NCI-H1105 (cell line): ENCODE results near the gene DENND4A.
"Not testable (repeated sequence)": the region's sequence is repeated elsewhere in the genome, so short reads cannot be mapped to it uniquely, and the experiment has no call there.

Source experiments
- DNase-seq: peaks from one replicate; lab custom pipeline; 2025; lab: John Stamatoyannopoulos, UW

The DENND4A gene

DNA sequence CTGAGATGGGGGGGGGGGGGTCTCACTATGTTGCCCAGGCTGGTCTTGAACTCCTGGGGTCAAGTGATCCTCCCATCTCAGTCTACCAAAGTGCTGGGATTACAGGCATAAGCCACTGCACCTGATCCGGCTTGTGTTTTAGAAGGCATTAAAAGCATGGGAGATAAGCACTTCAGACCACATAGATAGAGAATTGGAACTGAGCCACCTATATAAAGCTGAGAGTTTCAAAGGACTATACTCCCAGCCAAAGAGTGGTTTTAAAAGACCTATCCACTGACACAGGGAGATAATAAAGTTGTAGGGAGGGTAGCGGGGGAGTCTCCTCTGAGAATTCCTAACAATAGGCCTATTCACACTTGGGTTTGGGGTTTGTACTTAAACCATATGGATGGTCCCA, 34.8 kb downstream of the DENND4A start:
- no peak for DNase-seq

DNA sequence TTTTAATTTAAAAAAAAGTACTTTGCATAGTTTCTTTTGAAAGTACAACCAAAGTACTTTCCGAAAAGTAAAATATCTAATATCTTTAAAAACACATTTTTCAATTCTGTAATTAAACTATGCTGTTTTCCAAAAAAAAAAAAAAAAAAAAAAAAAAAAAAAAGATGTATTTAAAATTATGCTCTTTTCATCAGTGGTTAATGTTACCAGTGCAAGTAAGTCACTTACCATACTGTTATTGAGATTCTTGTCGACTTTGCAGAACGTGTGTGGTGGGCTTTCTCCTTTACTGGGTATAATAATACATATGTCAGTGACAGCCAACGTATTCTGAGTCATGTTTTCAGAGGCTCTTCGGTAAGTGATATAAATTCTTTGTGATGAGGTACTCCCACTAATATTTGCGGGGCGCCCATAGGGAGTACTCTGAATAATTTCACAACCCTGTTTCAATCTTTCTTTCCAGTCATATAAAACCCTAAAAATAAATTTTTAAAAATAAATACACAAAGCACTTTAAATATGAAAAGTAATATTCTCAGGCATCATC, 39.9 kb downstream of the DENND4A start:
- DNase-seq: no peak

DNA sequence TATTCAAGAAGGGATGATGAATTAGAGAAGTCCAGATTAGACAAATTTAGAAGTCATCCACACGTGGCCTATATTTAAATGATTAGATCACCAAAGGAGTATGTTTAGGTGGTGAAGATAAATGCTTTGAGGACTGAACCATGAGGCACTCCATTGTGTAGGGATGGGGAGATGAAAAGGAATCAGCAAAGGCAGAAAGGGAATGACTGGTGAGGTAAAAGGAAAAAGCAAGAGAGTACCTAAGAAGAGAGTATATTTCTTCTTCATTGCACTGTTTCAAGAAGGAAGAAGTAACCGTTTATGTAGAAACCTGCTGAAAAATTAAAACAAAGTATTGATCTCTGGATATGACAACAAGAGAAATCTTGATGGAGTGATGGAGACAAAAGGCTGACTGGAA, 40.7 kb downstream of the DENND4A start:
- DNase-seq: no peak

DNA sequence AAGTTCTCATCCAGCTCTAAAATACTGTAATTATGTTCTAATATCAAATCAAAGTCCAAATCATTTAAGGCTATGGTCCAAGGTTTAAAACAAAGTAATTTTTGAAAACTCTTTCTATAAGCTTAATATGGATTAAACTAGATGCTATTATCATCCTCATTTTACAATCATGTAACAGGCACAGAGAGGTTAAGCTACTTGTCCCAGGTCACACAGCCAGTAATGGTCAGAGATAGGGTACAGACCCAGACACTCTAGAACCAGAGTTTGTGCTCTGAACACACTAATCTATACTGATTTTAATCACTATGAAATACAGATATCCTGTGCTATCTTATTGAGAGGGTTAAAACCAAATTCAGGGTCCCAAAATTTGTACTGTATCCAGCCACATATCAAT, 44.8 kb downstream of the DENND4A start:
- DNase-seq: no peak

DNA sequence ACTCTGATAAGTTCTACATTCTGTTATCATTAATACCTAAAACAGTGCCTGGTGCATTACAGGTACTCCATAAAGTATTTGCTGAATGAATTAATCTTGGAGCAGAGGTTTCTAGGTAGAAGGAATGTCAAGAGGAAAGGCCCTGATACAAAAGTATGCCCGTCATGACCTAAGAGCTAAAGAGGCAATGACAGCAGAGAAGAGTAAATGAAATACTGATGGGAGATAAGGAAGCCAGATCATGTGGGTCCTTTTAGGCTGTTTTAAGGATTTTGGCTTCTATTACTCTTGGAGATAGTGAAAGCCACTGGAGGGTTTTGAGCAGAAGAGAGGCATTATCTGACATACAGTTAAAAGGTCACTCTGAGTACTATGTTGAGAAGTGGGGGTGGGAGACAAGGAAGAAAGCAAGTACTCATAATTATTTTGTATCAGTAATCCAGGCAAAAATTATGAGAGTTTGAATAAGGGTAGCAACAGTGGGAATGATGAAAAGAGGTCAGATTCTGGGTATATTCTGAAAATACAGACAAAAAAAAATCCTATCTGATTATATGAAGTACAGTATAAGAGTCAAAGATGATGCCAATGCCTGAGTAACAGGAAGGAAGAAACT, 48.3 kb downstream of the DENND4A start:
- DNase-seq: no peak

DNA sequence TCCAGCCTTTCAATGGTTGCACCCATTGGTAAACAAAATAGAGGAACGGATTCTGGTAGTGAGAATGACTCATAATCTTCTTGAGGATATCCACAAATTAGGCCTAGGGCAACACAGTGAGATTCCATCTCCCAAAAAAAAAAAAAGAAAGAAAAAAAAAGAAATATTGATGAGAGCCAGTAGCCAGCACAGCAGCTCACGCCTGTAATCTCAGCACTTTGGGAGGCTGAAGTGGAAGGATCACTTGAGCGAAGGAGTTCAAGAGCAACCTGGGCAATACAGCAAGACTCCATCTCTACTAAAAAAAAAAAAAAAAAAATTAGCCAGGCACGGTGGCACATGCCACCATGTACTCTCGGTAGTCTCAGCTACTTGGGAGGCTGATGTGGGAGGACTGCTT, 51.9 kb downstream of the DENND4A start:
- no peak for DNase-seq

DNA sequence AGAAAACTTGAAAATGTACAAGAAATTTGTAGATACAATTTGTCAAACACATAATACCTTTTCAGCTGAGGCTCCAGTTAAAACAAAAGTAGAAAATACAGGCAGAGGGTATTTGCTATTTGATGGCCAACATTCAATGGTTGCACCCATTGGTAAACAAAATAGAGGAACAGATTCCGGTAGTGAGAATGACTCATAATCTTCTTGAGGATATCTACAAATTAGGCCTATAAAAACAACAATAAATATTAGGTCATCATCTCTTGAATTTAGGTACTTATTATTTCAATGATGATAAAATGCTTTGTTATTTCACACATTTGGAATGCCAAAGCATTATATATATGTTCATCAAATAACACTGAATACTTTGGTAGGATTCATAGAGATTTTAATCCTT, 53.4 kb downstream of the DENND4A start:
- DNase-seq: no peak

DNA sequence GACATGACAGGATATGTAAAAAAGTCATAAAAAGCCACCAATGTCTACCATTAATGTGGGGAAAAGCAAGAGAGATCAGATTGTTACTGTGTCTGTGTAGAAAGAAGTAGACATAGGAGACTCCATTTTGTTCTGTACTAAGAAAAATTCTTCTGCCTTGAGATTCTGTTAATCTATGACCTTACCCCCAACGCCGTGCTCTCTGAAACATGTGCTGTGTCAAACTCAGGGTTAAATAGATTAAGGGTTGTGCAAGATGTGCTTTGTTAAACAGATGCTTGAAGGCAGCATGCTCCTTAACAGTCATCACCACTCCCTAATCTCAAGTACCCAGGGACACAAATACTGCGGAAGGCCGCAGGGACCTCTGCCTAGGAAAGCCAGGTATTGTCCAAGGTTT, 58.5 kb downstream of the DENND4A start:
- DNase-seq: not testable (repeated sequence)

DNA sequence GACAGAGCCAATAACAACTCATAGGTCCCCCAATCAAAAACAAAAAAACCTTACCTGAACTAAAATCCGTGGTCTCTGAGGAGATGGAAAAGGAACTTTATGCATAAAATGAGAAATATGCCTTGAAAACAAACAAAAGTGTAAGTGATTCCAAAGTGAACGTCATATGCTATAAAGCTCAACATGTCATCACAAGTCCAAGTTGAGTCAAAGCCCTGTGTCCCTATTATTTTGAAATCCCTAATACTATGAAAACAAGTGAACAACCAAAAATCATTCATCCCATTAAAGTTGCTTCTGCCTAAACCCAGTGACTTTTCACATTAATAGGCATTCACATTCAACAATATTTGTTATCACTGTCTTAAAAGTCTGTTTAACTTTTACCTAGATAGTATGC, 59.4 kb downstream of the DENND4A start:
- DNase-seq: no peak

DNA sequence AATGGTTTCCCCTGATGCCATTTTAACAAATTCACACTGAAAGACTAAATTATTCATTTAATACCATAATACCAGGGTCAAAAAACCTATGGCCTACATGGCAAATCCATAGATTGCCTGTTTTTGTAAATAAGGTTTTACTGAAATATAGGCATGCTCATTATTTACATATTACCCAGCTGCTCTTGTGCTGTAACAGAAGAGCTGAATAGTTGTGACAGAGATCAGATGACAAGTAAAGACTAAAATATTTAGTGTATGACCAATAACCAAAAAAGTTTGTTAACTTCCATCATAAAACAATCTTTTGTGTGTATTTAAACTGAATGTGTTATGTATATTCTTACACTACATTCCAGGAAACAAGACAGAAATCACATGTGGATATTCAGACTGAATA, 60.2 kb downstream of the DENND4A start:
- no peak for DNase-seq

DNA sequence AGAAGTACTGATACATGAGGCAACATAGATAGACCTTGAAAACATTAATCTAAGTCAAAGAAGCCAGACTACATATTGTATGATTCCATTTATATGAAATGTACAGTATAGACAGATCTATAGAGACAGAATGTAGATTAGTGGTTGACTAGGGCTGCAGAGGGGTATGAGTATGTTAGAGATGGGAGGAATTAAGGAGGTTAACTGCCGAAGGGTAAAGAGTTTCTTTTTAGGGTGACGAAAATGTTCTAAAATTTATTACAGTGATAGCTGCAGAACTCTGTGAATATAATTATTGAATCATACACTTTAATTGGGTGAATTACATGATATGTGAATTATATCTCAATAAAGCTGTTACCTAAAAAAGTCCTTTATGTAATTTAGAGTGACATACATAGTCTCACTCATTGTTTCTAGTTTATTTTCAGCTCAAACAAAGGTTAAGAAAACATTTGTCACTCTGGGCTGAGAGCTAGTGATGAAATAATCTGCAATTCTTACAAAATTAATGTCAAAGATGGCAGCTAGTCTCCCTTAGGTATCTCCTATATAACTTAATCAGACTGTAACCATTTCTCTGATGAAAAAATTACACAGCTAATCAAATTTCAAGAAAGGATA, 61.4 kb downstream of the DENND4A start:
- DNase-seq: no peak

DNA sequence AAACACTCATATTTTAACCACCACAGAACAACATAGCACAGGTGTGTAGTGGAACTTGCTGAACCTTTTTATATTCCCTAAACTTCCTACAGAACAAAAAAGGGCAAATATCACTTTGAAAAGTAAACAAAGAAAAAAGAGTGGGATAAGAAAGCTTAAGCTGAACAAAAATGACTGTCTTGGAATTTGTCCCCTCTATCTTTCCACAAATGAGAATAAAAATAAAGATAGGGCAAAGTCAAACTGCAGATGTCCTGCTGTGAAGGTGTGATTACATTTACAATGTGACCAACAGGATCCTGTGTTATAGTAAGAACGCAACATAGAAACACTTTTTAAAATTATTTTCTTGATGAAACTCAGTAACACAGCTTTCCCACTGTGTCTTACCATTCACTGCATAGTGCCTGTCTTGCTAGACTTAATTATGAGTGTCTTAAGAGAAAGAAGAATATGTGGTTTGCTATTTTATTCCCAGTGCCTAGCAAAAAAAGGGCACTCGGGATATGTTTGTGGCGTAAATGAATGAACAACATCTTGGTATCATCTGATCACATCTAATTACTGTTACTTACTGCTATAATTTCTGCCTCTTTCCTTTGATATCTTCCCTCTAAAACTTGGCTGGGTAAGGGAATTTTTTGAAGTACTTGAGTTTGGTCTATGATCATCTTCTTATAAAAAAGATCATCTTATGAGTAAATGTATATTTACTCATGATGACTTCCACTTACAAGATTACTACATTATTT, 67.5 kb downstream of the DENND4A start:
- DNase-seq: no peak

DNA sequence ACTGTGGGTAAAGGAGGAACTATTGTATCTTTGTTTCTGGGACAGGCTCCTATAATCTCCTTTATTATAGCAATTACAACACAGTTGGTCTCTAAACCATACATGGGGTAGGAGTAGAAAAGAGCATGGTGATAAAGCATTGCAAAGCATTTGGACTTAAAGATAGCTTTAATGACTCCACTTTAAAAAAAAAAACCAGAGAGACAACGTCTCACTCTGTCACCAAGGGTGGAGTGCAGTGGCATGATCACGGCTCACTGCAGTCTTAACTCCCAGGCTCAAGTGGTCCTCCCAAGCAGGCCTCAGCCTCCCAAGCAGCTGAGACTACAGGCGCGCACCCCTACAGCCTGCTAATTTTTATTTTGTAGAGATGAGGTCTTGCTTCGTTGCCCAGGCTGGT, 68.2 kb downstream of the DENND4A start:
- DNase-seq: no peak

DNA sequence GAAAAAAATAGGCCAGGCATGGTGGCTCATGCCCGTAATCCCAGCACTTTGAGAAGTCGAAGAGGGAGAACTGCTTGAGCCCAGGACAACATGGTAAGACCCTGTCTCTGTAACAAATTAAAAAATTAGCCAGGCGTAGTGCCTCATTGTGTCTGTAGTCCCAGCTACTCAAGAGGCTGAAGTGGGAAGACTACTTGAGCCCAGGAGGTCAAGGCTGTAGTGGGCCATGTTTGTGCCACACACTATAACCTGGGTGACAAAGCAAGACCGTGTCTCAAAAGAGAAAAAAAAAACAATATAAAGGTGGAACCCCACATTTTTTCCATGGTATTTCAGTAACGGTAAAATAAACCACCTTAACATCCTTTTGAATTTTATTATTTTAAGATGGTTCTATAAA, 69.9 kb downstream of the DENND4A start:
- no peak for DNase-seq

DNA sequence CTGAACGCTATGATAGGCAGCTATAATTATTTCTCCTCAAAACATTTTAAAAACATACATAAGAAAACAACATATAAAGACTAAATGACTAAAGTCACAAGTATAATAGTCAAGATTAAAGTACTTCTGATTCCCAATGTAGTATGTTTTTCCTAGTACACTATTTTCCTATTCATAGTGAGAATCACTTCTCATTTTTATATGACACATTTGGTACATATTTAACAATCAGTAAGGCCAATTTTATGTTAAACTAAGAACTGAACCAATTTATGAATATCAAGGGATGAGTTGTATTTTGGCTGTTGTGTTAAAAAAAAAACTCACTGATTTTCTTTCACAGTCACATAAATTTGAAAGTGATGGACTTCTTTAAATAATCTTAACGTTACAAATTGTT, 79.7 kb downstream of the DENND4A start:
- no peak for DNase-seq

DNA sequence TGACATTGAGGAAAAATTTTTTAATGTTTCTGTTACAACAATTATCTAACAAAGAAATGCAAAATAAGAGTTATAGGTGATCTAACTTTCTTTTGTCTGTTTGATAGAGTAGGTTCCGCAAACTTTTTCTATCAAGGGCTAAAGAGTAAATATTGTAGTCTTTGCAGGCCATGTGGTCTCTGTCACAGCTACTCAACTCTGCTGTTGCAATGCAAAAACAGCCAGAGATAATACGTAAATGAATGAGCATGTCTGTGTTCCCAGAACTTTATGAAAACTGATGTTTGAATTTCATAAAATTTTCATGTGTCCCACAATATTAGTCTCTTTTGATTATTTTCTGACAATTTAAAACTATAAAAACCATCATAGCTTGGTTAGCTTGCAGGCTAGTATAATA, 97.0 kb downstream of the DENND4A start:
- DNase-seq: no peak

DNA sequence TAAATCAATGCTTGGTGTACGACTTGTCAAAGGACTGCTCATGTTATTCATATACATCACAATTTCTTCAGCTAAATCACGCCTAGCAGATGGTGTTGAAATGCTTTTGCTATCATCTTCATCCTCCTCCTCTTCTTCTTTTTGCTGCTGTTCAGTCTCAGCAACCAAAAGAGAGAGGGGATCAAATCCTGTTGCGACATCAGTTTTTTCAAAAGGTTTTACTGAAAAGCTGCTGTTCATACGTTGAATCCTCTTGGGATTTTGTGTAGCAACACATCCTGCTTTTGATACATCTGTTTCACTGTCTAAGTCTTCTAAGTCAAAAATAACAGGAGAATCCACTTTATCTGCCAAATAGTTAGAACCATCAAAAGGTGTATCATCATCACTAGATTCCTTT, 101.3 kb downstream of the DENND4A start:
- DNase-seq: no peak

DNA sequence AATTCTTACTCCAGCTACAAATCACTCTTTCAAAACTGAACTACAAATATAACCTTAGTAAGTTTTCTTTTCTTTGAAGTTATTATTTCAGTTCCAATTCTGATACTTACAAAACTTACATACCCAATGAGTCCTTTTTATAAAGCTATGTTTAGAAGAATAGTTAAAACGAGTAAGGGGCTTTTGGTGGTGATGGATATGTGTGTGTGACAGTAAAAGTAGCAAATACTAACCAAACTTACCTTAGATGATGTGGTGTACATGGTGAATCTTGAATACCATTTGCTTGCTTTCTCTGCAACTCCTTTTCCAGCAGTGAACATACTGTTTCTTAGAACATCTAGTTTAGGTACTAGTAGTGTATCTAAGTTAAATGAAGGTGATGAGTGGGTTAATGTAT, 101.9 kb downstream of the DENND4A start:
- no peak for DNase-seq

DNA sequence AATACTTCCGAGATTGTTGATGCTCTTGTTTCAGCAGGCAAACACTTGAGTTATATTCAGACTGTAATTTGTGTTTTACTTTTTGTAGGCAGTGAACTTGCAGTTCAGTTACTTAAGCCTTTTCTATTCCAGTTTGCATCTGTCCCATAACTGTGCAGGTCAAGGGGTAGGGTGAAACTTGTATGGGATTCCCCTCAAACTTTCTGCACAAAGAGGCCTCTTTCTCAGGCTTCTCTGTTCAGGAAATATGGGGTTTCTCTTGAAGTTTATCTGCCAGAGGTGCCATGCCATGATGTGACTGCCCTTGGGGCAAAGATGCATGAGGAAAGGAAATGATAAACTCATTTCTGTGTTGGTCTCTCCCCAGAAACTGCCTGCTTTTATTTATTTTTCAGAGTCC, 103.6 kb downstream of the DENND4A start:
- DNase-seq: no peak

DNA sequence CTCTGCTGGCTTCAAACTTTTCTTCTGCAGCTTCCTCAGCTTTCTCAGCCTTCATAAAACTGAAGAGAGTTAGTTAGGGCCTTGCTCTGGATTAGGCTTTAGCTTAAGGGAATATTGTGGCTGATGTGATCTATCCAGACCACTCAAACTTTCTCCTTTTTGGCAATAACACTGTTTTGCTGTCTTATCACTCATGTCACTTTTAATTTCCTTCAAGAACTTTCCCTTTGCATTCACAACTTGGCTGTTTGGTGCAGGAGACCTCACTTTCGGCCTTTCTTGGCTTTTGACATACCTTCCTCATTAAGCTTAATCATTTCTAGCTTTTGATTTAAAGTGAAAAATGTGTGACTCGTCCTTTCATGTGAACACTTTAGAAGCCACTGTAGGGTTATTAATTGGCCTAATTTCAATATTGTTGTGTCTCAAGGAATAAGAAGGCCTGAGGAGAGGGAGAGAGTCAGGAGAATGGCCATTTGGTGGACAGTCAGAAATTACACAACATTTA, 109.6 kb downstream of the DENND4A start:
- DNase-seq: no peak

DNA sequence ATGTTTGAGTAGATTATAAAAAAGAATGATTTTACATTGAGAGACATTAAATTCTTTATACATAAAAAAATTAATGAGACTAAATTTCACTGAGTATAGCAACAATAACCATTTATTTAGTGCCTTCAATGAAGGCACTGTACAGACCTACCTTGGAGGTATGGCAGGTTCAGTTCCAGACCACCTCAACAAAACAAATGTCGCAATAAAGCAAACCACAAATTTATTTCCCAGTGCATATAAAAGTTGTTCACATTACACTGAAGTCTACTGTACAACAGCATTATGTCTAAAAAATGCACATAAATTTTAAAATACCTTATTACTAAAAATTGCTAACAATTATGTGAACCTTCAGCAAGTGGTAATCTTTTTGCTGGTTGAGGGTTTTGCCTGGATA, 111.5 kb downstream of the DENND4A start:
- DNase-seq: no peak

DNA sequence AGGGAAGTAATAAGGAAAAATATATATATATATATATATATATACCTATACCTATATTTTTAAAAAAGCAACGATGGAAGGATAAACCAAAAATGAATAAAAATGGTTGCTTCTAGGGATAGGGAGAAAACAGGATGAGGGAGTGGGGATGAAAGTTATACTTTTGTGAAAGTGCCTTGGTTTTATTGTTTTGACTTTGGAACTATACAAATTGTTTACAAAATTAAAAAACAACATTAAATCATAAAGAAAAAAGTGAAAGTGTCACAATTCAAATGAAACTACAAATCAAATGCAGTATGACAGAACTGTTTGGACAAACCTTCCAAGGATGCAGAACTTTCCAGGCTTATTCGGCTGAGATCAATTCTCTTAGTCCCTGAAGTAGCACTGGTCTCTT, 116.0 kb downstream of the DENND4A start:
- DNase-seq: no peak

DNA sequence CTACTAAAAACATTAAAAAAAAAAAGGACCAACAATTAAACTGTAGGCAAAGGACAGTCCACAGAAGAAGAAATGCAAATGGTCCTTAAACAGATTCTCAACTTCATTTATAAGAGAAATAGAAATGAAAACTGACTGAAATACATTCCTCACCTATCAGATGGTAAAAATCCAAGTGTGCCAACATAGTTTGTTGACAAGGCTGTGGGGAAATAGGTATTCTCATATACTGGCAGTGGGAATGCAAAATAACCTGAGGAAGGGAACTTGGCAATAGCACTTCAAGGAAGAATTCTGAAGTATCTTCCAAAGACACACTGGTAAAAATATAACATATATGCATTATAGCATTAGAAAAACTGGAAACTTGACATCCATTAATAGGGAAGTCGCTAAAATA, 116.5 kb downstream of the DENND4A start:
- no peak for DNase-seq
